A673 (cell line): ENCODE data around the gene GNAS-AS1.

Experiments used
- EZH2 ChIP-seq: fragments of 200-600 bp; sonication (generic); IDR thresholded peaks from 2 replicates; pipeline ENCODE4 v1.6.1; 2017; ENCODE audit warnings: borderline replicate concordance, low read depth, mild to moderate bottlenecking, mixed read lengths, antibody characterized with exemption, low read length; ENCODE audit not compliant: poor library complexity, severe bottlenecking
- TF ChIP-seq, protein P1 (sequence below): fragments of 300-800, 200-600 bp; sonication (generic); conservative IDR thresholded peaks from 2 replicates; pipeline ENCODE4 v1.5.1; 2017; ENCODE audit warnings: low read depth, mild to moderate bottlenecking, antibody characterized with exemption, low read length, moderate library complexity, mixed read lengths

DNA sequence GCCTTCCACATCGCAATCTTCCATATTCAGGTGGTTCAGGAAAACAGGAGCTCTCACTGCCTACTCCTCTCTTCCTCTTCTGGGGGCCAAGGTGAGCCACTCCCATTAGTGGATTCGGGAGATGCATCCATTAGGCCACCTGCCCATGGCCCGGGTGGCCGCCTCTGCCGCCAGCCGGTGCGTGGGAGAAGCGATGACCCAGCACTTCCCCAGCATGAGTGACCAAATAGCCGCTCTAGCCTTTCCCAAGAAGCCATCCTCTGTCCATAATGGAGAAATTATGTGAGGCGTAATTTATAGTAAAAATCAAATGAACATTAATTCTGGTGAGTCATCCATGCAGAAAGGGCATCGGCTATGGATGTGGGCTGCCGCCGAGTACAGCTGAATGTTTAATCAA, 39.4 kb downstream of the GNAS-AS1 start:
- TF ChIP-seq, protein P1, sequence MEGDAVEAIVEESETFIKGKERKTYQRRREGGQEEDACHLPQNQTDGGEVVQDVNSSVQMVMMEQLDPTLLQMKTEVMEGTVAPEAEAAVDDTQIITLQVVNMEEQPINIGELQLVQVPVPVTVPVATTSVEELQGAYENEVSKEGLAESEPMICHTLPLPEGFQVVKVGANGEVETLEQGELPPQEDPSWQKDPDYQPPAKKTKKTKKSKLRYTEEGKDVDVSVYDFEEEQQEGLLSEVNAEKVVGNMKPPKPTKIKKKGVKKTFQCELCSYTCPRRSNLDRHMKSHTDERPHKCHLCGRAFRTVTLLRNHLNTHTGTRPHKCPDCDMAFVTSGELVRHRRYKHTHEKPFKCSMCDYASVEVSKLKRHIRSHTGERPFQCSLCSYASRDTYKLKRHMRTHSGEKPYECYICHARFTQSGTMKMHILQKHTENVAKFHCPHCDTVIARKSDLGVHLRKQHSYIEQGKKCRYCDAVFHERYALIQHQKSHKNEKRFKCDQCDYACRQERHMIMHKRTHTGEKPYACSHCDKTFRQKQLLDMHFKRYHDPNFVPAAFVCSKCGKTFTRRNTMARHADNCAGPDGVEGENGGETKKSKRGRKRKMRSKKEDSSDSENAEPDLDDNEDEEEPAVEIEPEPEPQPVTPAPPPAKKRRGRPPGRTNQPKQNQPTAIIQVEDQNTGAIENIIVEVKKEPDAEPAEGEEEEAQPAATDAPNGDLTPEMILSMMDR, result no peak
- TF ChIP-seq EZH2, result no peak
